HG03575 (cell line): ENCODE data around the gene PIGP.
"Not testable (repeated sequence)": the region's sequence is repeated elsewhere in the genome, so short reads cannot be mapped to it uniquely, and the experiment has no call there.

Experiments
- ATAC-seq: cut with Tn5 transposase; IDR thresholded peaks from one replicate; pipeline ENCODE4 v1.9.1; 2021; ENCODE audit not compliant: unreplicated experiment, insufficient number of reproducible peaks, low FRiP score; ENCODE audit errors: extremely low read depth

PIGP gene

DNA sequence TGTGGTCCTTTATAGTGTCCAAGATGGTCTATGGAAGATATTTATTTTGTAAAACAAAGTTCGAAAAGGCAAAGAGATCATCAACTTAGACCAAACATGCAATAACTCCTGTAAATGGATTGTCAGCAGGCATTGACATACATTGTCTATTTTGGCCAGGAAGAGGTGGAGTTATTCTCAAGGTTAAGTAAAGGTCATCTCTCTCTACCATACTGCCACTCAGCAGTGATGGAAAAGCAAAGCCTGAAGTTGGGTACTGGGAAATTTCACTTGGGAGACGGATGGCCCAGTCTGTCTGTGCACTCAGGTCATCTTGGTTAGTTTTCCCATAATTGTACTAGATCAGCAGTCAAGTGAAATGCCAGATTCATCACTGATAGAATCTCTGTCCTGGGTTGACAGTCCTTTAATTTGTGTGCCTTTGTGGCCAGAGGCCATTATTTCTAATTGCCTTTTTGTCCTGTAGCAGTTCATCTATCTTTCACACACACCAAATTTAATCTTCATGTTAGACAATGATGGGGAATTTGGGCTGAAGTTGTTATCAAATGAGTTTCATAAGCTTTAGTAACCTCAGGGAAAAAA, 17.5 kb downstream of the PIGP start:
- no peak for ATAC-seq

DNA sequence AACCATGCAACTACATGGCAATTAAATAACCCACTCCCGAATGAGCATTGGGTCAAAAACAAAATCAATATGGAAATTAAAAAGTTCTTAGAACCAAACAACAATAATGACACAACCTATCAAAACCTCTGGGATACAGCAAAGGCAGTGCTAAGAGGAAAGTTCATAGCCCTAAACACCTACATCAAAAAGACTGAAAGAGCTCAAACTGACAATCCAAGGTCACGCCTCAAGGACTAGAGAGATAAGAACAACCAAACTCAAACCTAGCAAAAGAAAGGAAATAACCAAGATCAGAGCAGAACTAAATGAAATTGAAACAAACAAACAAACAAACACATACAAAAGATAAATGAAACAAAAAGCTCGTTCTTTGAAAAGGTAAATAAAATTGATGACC, 23.1 kb downstream of the PIGP start:
- not testable (repeated sequence) for ATAC-seq

DNA sequence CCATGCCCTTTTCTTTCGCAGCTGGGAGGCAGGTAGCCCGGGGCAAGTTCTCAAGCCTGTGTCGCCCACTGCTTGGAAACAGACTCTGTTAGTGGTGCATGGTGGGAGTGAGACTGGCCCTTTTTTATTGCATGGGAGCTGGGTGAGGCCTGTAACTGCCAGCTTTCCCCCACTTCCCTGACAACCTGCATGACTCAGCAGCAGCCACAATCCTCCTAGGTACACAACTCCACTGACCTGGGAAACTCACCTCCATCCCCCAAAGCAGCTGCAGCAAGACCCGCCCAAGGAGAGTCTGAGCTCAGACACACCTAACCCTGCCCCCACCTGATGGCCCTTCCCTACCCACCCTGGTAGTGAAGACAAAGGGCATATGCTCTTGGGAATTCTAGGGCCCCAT, 25.8 kb downstream of the PIGP start:
- no peak for ATAC-seq

DNA sequence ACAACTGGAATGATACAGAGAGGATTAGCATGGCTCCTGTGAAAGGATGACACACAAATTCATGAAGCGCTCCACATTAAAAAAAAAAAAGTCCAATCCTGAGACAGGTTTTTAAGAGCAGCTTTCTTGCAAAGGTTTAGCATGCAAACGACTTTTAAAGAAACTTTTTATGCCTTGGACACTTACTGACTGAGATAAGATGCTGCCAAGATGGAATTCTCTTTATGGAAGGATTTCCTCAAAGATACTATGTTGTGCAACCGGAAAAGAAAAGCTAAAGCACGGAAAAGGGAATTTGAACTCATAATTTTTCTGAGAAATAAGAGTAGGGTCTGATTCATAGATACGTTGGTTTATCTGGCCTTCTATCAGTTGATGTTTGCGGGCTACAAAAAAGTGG, 27.3 kb downstream of the PIGP start:
- no peak for ATAC-seq

DNA sequence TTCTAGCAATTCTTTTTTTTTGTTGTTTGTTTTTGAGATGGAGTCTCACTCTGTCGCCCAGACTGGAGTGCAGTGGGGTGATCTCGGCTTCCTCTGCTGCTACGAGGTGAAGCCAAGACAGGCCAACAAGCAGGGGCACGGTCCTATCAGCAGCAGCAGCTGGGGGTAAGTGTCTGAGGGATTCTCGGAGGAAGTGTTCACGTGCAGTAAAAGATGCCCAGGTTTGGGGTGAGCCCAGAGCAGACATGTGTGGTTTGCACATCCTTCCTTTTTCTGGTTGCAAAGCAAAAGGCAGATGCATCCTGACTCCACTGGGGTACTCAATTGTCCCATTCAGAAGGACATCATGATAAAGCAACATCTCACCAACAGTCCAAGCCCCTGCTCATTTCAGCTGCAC, 27.7 kb downstream of the PIGP start:
- no peak for ATAC-seq

DNA sequence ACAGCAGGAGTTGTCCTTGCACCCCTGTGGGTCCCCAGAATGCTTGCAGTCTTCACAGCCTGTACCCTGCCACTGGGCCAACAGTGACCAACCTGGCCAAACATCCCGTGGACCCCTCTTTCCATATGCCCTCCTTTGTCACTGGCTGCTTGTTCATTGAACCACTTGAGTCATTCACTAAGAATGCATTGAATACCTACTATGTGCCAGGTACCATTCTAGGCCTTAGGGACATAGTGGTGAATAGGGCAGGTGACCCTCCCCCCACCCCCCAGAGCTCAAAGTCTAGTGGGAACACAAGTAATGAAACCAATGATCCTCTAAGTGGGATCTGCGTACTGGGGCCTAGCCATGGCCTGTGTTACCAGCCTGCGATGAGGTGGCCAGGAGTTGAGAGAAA, 28.2 kb downstream of the PIGP start:
- no peak for ATAC-seq

DNA sequence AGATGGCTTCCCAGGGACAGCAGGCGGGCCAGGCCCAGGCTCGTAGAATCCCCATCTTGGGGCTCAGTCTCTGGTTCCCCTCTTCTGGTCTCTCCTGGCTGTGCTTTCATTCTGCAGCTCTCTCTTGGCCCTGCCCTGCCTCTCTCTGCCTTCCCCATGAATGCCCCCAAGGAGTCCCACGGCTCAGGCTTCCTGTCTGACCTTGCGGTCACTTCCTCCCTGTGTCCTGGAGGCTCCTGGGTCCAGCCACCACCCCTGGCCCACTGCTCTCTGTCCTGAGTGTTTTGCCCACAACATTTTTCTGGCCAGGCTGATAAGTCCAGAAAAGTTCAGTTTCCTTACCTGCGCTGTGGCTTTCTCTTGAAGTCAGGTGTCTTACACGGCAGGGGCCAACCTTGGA, 29.1 kb downstream of the PIGP start:
- ATAC-seq: no peak

DNA sequence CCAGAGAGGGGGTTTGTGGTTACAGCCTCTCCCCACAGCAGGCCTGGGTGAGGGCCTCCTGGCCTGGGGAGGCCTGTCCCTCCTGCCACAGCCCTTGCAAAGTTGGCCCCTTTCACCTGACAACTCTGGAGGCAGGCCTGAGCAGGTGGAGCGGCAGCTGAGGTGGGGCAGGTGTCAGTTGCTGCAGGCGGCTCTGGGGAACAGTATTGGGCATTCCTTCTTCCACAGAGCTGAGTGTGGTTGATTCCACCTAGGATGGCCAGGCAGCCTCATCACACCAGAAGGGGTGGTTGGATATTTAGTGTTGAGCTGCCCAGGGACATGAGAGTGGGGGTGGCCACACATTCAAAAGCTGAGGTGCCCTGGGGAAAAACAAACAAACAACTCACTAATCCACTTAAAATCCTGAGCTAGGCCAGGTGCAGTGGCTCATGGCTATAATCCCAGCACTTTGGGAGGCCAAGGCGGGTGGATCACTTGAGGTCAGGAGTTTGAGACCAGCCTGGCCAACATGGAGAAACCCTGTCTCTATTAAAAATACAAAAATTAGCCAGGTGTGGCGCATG, 31.1 kb downstream of the PIGP start:
- ATAC-seq: no peak

DNA sequence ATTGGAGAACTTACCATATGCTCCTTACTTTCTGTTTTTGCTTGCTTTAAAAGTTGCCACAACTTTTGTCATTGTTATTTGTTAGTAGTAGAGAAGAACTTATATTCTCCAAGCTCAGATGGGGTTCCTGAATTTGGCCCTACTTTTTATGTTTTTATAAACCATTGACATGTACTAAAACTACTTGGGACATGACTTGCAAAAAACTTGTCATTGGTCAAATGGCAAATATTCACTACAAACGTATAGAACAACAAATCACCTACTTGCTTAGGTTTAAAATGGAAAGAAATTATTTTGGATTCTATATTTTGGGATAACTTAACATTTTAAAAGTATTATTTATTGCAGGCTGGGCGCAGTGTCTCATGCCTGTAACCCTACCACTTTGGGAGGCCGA, 32.7 kb downstream of the PIGP start:
- ATAC-seq: no peak

DNA sequence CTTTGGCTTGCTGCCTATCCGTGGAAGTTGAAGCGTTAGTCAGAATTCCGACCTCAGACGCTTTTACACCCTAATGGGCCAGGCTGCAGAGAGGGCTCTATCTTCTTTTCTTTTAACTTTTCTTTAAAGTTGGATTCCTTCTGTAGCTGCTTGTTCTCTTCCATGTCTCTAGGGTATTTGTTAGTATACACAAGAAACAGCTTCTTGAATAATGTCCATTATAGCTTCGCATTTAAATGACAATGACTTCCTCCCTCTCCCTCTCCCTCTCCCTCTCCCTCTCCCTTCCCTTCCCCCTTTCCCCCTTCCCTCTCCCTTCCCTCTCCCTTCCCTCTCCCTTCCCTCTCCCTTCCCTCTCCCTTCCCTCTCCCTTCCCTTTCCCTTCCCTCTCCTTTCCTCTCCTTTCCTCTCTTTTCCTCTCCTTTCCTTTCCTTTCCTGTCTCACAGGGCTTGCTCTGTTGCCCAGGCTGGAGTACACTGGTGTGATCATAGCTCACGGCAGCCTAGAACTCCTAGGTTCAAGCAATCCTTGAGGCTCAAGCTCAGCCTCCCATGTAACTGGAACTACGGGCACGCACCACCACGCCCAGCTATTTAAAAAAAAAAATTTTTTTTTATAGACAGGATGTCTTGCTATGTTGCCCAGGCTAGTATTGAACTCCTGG, 33.3 kb downstream of the PIGP start:
- ATAC-seq: no peak

DNA sequence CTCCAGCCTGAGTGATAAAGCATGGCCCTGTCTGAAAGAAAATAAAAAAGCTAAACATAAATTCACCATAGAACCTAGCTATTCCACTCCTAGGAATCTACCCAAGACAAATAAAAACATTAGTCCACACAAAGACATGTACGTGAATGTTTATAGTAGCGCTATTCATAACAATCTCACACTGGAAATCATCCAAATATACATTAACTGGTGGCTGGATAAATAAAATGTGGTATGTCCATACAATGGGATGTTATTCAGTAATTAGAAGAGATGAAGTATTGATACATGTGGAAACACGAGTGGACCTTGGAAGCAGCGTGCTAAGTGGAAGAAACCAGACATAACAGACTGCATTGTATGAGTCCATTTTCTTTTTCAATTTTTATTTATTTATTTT, 36.7 kb downstream of the PIGP start:
- ATAC-seq: no peak

DNA sequence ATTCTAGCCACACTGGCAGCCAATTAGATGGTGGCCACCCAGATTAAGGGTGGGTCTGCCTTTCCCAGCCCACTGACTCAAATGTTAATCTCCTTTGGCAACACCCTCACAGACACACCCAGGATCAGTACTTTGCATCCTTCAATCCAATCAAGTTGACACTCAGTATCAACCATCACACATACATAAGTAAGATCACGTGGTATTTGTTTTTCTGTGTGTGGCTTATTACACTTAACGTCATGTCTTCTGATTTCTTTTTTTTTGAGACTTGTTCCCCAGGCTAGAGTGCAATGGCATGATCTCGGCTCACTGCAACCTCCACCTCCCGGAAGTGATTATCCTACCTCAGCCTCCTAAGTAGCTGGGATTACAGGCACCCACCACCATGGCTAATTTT, 38.5 kb downstream of the PIGP start:
- not testable (repeated sequence) for ATAC-seq

DNA sequence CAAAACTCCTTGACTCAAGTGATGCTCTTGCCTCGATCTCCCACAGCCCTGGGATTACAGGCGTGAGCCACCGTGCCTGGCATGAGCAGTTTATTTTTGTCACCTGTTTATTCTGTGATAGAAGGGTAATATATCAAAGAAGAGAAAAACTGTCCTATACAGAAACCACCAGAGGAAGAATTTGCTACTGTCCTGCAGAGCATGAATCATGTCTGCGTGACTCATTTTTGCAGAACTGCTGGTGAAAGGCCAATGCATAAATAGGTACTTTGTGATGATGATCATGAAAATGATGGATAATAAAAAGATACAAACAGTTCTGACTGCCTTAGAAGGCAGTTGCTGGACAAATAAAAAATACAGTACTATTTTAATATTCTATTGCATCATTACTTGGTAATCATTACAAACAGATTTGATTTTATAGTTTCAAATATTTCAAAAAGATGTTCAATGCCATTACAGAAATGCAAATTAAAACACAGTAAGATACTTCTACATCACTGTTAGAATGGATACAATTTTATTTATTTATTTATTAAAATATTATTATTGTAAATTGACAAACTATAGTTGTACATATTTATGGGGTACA, 39.9 kb downstream of the PIGP start:
- ATAC-seq: no peak

DNA sequence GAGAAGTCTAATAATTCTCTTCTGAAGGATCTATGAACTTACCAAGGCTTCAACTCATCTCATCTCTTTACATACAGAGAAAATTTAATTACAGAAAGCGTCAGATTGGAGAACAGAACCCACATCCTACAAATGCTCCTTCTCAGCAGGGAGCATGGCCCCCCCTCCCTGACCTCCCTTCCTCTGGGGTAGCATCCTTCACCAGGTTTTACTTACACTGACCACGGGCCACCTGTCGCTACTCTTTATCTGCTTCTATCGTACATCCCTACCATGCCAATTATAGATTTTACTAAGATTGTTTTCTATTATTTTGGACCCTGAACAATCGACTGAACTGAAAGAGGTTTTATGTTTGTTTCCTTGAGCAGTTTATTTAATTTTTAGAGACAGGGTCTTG, 40.6 kb downstream of the PIGP start:
- no peak for ATAC-seq

DNA sequence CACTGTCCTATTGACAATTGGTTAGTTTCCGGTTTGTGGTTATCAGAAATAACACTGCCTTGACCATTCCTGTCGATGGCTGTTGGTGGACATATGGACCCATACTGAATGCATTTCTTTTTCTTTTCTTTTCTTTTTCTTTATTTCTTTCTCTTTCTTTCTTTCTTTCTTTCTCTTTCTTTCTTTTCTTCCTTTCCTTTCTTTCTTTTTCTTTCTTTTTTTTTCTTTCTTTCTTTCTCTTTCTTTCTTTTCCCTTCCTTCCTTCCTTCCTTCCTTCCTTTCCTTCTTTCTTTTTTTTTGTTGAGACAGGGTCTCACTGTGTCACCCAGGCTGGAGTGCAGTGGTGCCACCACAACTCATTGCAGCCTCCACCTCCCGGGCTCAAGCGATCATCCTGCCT, 42.0 kb downstream of the PIGP start:
- no peak for ATAC-seq

DNA sequence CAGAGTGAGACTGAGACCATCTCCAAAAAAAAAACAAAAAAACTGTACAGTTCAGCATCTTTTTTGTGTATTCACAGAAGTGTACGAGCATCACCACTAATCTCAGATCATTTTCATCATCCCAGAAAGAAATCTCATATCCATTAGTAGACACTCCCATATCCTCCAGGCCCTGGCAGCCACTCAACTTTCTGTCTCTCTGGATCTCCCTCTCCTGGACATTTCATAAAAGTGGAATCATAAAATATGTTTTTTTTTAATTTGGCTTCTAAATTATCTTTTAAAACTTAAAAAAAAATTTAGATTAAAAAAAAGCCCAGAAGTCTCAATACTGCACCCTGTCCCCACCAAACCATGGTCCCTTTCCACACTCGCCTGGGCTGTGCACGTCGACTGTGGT, 44.3 kb downstream of the PIGP start:
- ATAC-seq: no peak

DNA sequence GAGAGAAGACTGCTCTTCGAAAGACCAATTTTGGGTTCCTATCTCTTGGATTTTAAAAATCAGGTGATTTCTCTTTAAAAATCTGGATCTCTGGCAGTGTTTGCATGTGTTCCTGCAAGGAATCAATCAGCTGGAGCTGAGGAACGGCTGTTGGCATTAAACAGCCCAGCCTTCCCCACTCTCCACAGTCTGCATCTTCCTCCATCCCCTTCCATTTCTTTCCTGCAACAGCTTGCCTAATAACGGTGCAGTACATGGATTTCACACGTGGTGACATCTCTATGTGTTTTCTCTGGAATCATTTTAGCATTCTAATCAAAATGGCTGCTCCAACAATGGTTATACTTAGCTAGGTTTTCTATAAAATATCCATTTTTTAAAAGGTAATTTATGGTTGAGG, 46.4 kb downstream of the PIGP start:
- no peak for ATAC-seq

DNA sequence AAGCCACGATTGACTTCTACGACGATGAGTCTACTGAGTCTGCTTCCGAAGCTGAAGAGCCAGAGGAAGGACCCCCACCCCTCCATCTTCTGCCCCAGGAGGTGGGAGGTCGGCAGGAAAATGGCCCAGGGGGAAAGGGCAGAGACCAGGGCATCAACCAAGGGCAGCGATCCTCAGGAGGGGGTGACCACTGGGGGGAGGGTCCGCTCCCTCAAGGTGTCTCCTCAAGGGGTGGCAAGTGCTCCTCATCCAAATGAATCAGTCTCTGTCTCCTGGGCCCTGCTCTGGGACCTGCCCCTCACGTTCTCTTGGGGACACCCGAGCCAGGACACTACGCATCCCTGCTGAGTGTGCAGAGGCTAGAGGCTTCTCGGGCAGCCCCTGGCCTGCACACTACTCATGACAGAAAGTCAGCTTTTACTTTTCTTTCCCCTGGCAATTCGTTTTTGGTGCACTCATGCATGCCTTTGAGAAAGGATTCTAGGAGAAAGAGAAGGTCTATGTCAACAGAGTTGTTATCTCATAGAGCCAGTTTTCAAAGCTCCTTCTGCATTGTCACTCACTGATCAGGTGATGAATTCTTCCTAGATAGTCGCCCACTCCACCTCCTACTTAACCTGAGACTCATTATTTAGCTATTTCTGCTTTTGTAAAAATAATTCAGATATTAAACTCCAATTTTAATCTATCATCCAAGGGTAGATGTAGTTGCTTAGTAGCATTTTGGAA, 54.8 kb downstream of the PIGP start:
- no peak for ATAC-seq
